A549 treated with ZK216348 at 1 μM for 4 hours (cell line): ENCODE data around the gene ARMC3. TPM values are rescaled to one million over a fixed set of nuclear protein-coding genes. Genes with fewer than 3 reads are reported as not detected.

Experiments
- total RNA-seq: library from RNA; stranded (reverse); fragments of 200-300 nt; extraction: Qiagen RNA extraction; gene quantifications from 5 replicates; pipeline ENCODE4 v1.2.3, GENCODE V29; 2022; ENCODE audit warnings: low read depth

The ARMC3 gene, protein sequence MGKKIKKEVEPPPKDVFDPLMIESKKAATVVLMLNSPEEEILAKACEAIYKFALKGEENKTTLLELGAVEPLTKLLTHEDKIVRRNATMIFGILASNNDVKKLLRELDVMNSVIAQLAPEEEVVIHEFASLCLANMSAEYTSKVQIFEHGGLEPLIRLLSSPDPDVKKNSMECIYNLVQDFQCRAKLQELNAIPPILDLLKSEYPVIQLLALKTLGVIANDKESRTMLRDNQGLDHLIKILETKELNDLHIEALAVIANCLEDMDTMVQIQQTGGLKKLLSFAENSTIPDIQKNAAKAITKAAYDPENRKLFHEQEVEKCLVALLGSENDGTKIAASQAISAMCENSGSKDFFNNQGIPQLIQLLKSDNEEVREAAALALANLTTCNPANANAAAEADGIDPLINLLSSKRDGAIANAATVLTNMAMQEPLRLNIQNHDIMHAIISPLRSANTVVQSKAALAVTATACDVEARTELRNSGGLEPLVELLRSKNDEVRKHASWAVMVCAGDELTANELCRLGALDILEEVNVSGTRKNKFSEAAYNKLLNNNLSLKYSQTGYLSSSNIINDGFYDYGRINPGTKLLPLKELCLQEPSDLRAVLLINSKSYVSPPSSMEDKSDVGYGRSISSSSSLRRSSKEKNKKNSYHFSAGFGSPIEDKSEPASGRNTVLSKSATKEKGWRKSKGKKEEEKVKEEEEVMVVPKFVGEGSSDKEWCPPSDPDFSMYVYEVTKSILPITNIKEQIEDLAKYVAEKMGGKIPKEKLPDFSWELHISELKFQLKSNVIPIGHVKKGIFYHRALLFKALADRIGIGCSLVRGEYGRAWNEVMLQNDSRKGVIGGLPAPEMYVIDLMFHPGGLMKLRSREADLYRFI
- 0.32 to 1.0 TPM (median 0.70 TPM) in 5 replicates for total RNA-seq

GRCh38 chr10:22927661-22928403 lies at the start of gene ARMC3:
Gene ARMC3 (plus strand): TSS chr10:22928053. CDS start chr10:22931997, 3,944 bp downstream.

Other genes starting within 250 kb of the ARMC3 start
- gene PIP4K2A, start 213.5 kb upstream of the ARMC3 start, total RNA-seq = 21.0 to 46.5 TPM (median 25.3 TPM) in 5 replicates
- gene MSRB2, start 167.5 kb downstream of the ARMC3 start, total RNA-seq = 10.4 to 17.3 TPM (median 13.9 TPM) in 5 replicates